GM11168 (cell line): ENCODE measurements around the gene ZC3H4.
"Not testable (repeated sequence)": the region's sequence is repeated elsewhere in the genome, so short reads cannot be mapped to it uniquely, and the experiment has no call there.

Experiments
- in situ Hi-C: fragments of 300-500 bp; cut with MboI; formaldehyde crosslinking; loops from one replicate; pipeline ENCODE4 v1.12.0; 2022; ENCODE audit warnings: low sequenced_read_pairs; ENCODE audit not compliant: unreplicated experiment

The ZC3H4 gene

GRCh38 chr19:47112997-47113849 lies at the start of gene ZC3H4:
ZC3H4 (minus strand) TSS chr19:47113776; CDS start chr19:47112584, 1,192 bp downstream.
- in situ Hi-C loops: no loop called here

DNA sequence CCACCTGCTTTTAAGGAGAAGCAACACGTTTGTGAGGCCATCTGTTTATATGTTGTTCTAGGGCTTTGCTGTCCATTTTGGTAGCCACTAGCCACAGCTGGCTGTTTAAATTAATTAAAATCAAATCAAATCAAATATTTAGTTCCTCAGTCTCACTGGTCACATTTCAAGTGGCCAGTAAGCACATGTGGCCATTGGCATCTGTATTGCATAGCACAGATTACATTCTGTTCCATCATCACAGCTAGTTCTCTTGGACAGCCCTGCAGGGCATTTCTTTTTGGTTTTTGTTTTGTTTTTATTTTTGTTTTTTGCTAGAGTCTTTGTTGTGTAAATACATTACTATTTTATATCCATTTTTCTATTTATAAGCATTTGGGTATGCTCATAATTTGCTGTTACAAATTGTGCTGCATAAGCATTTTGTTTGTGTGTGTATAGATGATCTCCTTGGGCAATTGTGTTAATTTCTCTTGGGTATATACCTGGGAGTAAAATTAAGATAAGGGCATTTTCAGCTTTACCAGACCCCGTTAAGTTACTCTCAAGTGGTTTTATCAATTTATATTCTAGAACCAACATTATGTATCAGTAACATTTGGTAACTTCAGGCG lies 48.4 kb upstream of the ZC3H4 start:
- in situ Hi-C loops: no loop called here

GRCh38 chr19:47158879-47159503 lies 45.4 kb upstream of the ZC3H4 start:
- in situ Hi-C loops: no loop called here

GRCh38 chr19:47158367-47158791 lies 44.8 kb upstream of the ZC3H4 start:
- in situ Hi-C loops: no loop called here

DNA sequence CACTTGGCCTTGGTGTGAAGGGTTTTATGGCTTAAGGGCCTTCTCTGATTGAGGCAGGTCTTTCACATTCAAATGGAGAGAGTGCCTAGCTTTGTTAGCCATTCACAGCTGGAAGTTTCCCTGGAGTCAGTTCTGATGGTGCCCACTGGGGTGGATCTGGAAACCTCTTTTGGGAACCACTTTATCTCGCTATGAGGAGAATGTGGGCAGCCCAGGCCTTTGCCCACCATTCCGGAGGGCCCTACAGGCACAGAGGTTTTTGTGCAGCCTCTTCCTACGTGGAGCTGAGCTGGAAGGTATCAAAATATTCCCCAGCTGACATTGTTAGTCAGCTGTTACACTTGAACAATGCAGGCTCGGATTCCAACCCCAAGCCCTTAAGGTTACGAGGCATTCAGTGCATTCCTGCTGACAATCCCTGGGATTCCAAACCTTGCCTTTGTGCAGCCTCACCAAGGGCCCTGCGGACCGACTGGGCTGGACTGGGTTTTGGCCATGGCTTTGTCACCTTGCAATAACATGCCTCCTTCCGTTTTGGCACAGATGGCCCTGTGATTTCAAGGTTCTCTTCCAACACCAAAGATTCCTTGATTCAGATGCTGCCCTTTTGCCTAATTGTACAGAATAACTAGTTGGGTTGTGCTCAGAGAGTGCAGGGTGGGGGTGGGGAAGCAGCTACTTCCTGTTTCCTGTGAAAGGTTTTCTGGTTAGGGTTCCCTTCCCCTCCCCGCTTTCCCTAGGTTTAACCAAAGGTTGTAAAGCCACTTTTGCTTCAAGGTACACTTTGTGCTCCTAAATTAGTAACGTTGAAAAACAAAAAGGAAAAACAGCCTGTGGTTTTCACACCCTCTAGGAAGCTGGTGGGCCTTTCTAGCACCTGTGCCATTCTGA lies 44.1 kb upstream of the ZC3H4 start:
- in situ Hi-C loops: no loop called here

- in situ Hi-C loops: no loop called here
Measured at GRCh38 chr19:47156861-47157430, 43.4 kb upstream of the ZC3H4 start.

DNA sequence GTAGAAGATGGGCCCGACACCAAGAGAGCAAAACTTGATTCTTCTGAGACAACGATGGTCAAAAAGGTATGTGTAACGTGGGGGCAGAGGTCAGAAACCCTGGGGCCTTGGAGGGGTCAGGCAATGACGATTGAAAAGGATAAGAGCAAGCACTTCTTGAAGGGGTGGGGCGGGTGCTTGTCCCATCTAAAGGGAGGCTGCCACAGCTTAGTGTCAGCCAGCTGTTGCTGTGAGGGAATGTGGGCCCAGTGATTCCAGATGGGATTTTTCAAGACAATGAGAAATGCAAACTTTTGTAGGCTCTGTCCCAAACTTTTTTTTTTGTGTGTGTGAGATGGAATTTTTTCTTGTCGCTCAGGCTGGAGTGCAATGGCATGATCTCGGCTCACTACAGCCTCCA lies 41.6 kb upstream of the ZC3H4 start:
- in situ Hi-C loops: no loop called here

- in situ Hi-C loops: loop anchor here (5.0 kb wide), 2 partner anchors 49 to 94 kb away; no protein-coding TSS in a partner anchor
Measured at GRCh38 chr19:47153266-47153665, 39.7 kb upstream of the ZC3H4 start.

- in situ Hi-C loops: loop anchor here (5.0 kb wide), 2 partner anchors 50 to 95 kb away; no protein-coding TSS in a partner anchor
Measured at GRCh38 chr19:47152632-47153031, 39.1 kb upstream of the ZC3H4 start.

GRCh38 chr19:47152205-47152604 lies 38.6 kb upstream of the ZC3H4 start:
- in situ Hi-C loops: loop anchor here (5.0 kb wide), 2 partner anchors 50 to 95 kb away; no protein-coding TSS in a partner anchor

- in situ Hi-C loops: loop anchor here (5.0 kb wide), 2 partner anchors 51 to 96 kb away; no protein-coding TSS in a partner anchor
Measured at GRCh38 chr19:47151627-47152026, 38.1 kb upstream of the ZC3H4 start.

GRCh38 chr19:47146920-47147319 lies 33.3 kb upstream of the ZC3H4 start:
- in situ Hi-C loops: no loop called here

- in situ Hi-C loops: no loop called here
Measured at GRCh38 chr19:47145639-47146486, 32.3 kb upstream of the ZC3H4 start.

- in situ Hi-C loops: no loop called here
Measured at GRCh38 chr19:47144630-47145029, 31.1 kb upstream of the ZC3H4 start.

DNA sequence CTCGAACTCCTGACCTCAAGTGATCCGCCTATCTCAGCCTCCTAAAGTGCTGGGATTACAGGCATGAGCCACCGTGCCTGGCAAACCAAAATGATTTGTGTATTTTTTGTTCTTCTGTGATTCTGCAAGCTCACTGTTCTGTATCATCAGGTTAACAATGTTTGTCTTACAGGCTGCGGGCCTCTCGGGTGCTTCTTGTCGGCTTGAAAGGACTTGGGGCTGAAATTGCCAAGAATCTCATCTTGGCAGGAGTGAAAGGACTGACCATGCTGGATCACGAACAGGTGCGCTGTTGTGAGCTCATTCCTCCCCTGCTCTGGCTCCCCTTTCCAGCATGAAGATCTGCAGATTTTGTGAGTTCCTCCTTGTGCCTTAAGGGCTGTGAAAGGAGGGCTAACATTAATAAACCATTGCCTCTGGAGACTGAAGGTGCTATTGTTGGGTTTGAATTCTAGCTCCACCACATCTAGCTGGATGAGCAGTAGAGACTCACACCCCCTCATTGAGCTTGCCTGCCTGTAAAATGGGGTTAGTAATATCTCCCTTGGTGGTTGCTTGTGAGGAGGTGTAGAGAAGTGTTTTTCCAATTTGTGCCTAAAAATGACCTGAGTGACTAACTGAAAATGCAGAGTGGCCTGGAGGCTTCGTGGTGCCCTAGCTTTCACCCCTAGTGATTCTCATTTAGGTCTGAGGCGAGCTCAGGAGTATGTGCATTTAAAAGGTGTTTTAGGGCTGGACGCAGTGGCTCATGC lies 29.9 kb upstream of the ZC3H4 start:
- in situ Hi-C loops: no loop called here

GRCh38 chr19:47142779-47143178 lies 29.2 kb upstream of the ZC3H4 start:
- in situ Hi-C loops: no loop called here

- in situ Hi-C loops: no loop called here
Measured at GRCh38 chr19:47141695-47142094, 28.1 kb upstream of the ZC3H4 start.

DNA sequence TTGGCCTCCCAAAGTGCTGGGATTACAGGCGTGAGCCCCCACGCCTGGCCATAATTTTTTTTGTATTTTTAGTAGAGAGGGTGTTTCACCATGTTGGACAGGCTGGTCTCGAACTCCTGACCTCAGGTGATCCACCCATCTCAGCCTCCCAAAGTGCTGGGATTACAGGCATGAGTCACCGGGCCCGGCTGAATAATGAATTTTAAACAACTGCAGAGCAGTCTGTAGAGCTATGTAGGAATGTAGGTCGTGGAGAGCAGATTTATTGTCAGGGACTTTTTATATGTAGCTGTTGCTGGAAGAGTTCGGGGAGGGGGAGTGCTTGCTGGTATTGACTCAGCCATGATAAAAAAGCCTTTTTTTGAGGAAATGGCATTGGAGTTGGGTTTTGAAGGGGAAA lies 27.7 kb upstream of the ZC3H4 start:
- in situ Hi-C loops: not testable (repeated sequence)
